ENCODE measurements around the gene KLHDC2.
A peak's percentile ranks its signal among the peaks of the same experiment; 100 is the strongest.
"Not testable (repeated sequence)": the region's sequence is repeated elsewhere in the genome, so short reads cannot be mapped to it uniquely, and the experiment has no call there.

The KLHDC2 gene

GRCh38 chr14:49767571-49768300, at the start of gene KLHDC2:
Gene KLHDC2 (plus strand): TSS chr14:49768153. CDS start chr14:49768469, 316 bp downstream.
- Mint-ChIP-seq H3K9me3 (no peaks in the 10 kb centered on the region), H3K27me3 (no peaks in the 10 kb centered on the region), H3K36me3 (ENCODE audit: insufficient read depth) (peaks cover 21% of the 10 kb centered on the region), H3K4me1 (peaks cover 37% of the 10 kb centered on the region), H3K27ac (ENCODE audit: low read depth) (peak within 1 kb of the TSS; percentile 97), H3K4me3 (peak within 1 kb of the TSS; percentile 94)
- peak; percentile 83 for ATAC-seq (replicated peaks; ENCODE audit: extremely low read depth, poor library complexity, severe bottlenecking)
- peak; percentile 79 to 82 for DNase-seq (ENCODE audit: low spot score in 2 of 2)

GRCh38 chr14:49720744-49721143, 47.2 kb upstream of the KLHDC2 start:
- Mint-ChIP-seq H3K27ac (ENCODE audit: low read depth) (peak overlapping the region; percentile 44), H3K9me3 (no peaks in the 10 kb centered on the region), H3K4me3 (no peak overlapping the region), H3K4me1 (no peaks in the 10 kb centered on the region), H3K36me3 (ENCODE audit: insufficient read depth) (peaks cover 9% of the 10 kb centered on the region), H3K27me3 (no peaks in the 10 kb centered on the region)
- ATAC-seq (replicated peaks; ENCODE audit: extremely low read depth, poor library complexity, severe bottlenecking) (no peak), DNase-seq (ENCODE audit: low spot score in 2 of 2) (no peak)

GRCh38 chr14:49721733-49722435, 46.1 kb upstream of the KLHDC2 start:
- not testable (repeated sequence) for H3K4me3 Mint-ChIP-seq; H3K27ac Mint-ChIP-seq (ENCODE audit: low read depth); H3K9me3 Mint-ChIP-seq; H3K27me3 Mint-ChIP-seq; DNase-seq (ENCODE audit: low spot score in 2 of 2); ATAC-seq (replicated peaks; ENCODE audit: extremely low read depth, poor library complexity, severe bottlenecking); H3K4me1 Mint-ChIP-seq
- H3K36me3 Mint-ChIP-seq (ENCODE audit: insufficient read depth), result peaks cover 12% of the 10 kb centered on the region

- DNase-seq (ENCODE audit: low spot score in 2 of 2) (no peak), ATAC-seq (replicated peaks; ENCODE audit: extremely low read depth, poor library complexity, severe bottlenecking) (no peak)
- no peak overlapping the region for H3K27ac Mint-ChIP-seq (ENCODE audit: low read depth)
- no peaks in the 10 kb centered on the region for H3K4me1 Mint-ChIP-seq
- no peaks in the 10 kb centered on the region for H3K9me3 Mint-ChIP-seq
- H3K4me3 Mint-ChIP-seq, result no peak overlapping the region
- no peaks in the 10 kb centered on the region for H3K27me3 Mint-ChIP-seq
- peaks cover 19% of the 10 kb centered on the region for H3K36me3 Mint-ChIP-seq (ENCODE audit: insufficient read depth)
Measured at GRCh38 chr14:49727171-49727570, 40.8 kb upstream of the KLHDC2 start.

GRCh38 chr14:49732896-49733295, 35.1 kb upstream of the KLHDC2 start:
- H3K36me3 Mint-ChIP-seq (ENCODE audit: insufficient read depth), result peaks cover 8% of the 10 kb centered on the region

GRCh38 chr14:49733836-49734235, 34.1 kb upstream of the KLHDC2 start:
- ATAC-seq (replicated peaks; ENCODE audit: extremely low read depth, poor library complexity, severe bottlenecking), result no peak
- Mint-ChIP-seq H3K4me3 (no peak overlapping the region), H3K36me3 (ENCODE audit: insufficient read depth) (peaks cover 8% of the 10 kb centered on the region), H3K9me3 (no peaks in the 10 kb centered on the region), H3K27me3 (no peaks in the 10 kb centered on the region), H3K27ac (ENCODE audit: low read depth) (no peak overlapping the region), H3K4me1 (no peaks in the 10 kb centered on the region)
- DNase-seq (ENCODE audit: low spot score in 2 of 2), result no peak

More at GRCh38 chr14:49732896-49733295, 35.1 kb upstream of the KLHDC2 start:
- Mint-ChIP-seq H3K27ac (ENCODE audit: low read depth) (no peak overlapping the region), H3K4me3 (no peak overlapping the region), H3K27me3 (no peaks in the 10 kb centered on the region), H3K9me3 (no peaks in the 10 kb centered on the region), H3K4me1 (no peaks in the 10 kb centered on the region)
- DNase-seq (ENCODE audit: low spot score in 2 of 2) (no peak), ATAC-seq (replicated peaks; ENCODE audit: extremely low read depth, poor library complexity, severe bottlenecking) (no peak)

GRCh38 chr14:49735669-49736068, 32.3 kb upstream of the KLHDC2 start:
- not testable (repeated sequence) for DNase-seq (ENCODE audit: low spot score in 2 of 2); H3K27ac Mint-ChIP-seq (ENCODE audit: low read depth); ATAC-seq (replicated peaks; ENCODE audit: extremely low read depth, poor library complexity, severe bottlenecking); H3K36me3 Mint-ChIP-seq (ENCODE audit: insufficient read depth); H3K4me3 Mint-ChIP-seq; H3K4me1 Mint-ChIP-seq; H3K9me3 Mint-ChIP-seq; H3K27me3 Mint-ChIP-seq

- Mint-ChIP-seq H3K4me3 (no peak overlapping the region), H3K27me3 (no peaks in the 10 kb centered on the region), H3K36me3 (ENCODE audit: insufficient read depth) (peaks cover 5% of the 10 kb centered on the region), H3K9me3 (no peaks in the 10 kb centered on the region), H3K27ac (ENCODE audit: low read depth) (no peak overlapping the region), H3K4me1 (no peaks in the 10 kb centered on the region)
- ATAC-seq (replicated peaks; ENCODE audit: extremely low read depth, poor library complexity, severe bottlenecking) (no peak), DNase-seq (ENCODE audit: low spot score in 2 of 2) (no peak)
Measured at GRCh38 chr14:49745191-49745590, 22.8 kb upstream of the KLHDC2 start.

- H3K27ac Mint-ChIP-seq (ENCODE audit: low read depth), result peak overlapping the region; percentile 20
- H3K4me3 Mint-ChIP-seq, H3K27me3 Mint-ChIP-seq: not testable (repeated sequence)
Measured at GRCh38 chr14:49746476-49746875, 21.5 kb upstream of the KLHDC2 start.

GRCh38 chr14:49754570-49755097, 13.3 kb upstream of the KLHDC2 start:
- ATAC-seq (replicated peaks; ENCODE audit: extremely low read depth, poor library complexity, severe bottlenecking) (no peak), DNase-seq (ENCODE audit: low spot score in 2 of 2) (no peak)
- Mint-ChIP-seq H3K9me3 (no peaks in the 10 kb centered on the region), H3K4me3 (no peak overlapping the region), H3K27me3 (no peaks in the 10 kb centered on the region), H3K27ac (ENCODE audit: low read depth) (no peak overlapping the region), H3K4me1 (no peaks in the 10 kb centered on the region), H3K36me3 (ENCODE audit: insufficient read depth) (peaks cover 2% of the 10 kb centered on the region)

More at GRCh38 chr14:49746476-49746875, 21.5 kb upstream of the KLHDC2 start:
- not testable (repeated sequence) for ATAC-seq (replicated peaks; ENCODE audit: extremely low read depth, poor library complexity, severe bottlenecking); H3K4me1 Mint-ChIP-seq; H3K36me3 Mint-ChIP-seq (ENCODE audit: insufficient read depth); H3K9me3 Mint-ChIP-seq; DNase-seq (ENCODE audit: low spot score in 2 of 2)

GRCh38 chr14:49755378-49755777, 12.6 kb upstream of the KLHDC2 start:
- no peaks in the 10 kb centered on the region for H3K9me3 Mint-ChIP-seq
- H3K36me3 Mint-ChIP-seq (ENCODE audit: insufficient read depth), result peaks cover 2% of the 10 kb centered on the region
- DNase-seq (ENCODE audit: low spot score in 2 of 2), result no peak
- H3K27me3 Mint-ChIP-seq, result no peaks in the 10 kb centered on the region
- H3K4me1 Mint-ChIP-seq, result peaks cover 4% of the 10 kb centered on the region
- H3K27ac Mint-ChIP-seq (ENCODE audit: low read depth), result no peak overlapping the region
- H3K4me3 Mint-ChIP-seq, result no peak overlapping the region
- ATAC-seq (replicated peaks; ENCODE audit: extremely low read depth, poor library complexity, severe bottlenecking), result no peak

- no peak for DNase-seq (ENCODE audit: low spot score in 2 of 2)
- no peak for ATAC-seq (replicated peaks; ENCODE audit: extremely low read depth, poor library complexity, severe bottlenecking)
- Mint-ChIP-seq H3K4me3 (no peak overlapping the region), H3K4me1 (peaks cover 4% of the 10 kb centered on the region), H3K27me3 (no peaks in the 10 kb centered on the region), H3K36me3 (ENCODE audit: insufficient read depth) (peaks cover 4% of the 10 kb centered on the region), H3K9me3 (no peaks in the 10 kb centered on the region), H3K27ac (ENCODE audit: low read depth) (no peak overlapping the region)
Measured at GRCh38 chr14:49761839-49762551, 6.0 kb upstream of the KLHDC2 start.
